ENCODE measurements around the gene IHH.

DNA sequence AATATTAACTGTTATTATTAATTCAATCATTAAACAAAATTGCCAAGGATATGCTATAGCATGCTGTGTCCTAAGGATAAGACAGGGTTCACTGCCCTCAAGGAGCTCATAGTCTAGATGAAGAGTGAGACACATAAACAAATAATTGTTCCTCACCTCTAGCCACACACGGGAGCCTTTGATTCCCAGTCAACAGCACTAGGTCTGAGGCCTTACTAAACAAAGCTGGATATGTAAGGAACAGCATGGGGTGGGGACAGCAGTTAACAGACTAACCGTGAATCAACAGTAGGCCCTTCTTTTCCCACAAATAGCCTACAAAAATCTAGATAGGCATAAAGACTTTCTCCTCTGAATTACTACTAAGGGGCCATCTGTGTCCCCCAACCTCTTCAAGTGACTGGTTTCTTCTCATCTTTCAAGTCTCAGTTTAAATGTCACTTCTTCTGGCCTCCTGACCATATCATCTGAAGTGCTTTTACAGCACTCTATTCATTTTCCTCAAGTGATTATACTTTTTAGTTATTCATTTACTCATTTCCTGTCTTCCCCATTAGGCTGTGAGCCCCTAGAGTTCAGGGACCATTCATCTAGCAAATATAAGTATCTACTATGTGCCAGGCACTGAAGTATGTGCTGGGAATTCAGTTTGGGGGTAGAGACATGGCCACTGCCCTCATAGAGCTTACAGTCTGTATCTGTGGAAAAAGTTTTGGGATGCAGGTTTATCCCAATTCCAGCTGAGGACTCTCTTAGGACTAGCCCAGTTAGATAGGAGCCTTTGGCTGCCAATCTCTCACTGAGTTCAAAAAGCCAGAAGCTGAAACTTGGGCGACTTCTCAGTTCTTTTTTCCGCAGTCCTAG is 29.9 kb upstream of the IHH start:
- TF ChIP-seq, protein P1, sequence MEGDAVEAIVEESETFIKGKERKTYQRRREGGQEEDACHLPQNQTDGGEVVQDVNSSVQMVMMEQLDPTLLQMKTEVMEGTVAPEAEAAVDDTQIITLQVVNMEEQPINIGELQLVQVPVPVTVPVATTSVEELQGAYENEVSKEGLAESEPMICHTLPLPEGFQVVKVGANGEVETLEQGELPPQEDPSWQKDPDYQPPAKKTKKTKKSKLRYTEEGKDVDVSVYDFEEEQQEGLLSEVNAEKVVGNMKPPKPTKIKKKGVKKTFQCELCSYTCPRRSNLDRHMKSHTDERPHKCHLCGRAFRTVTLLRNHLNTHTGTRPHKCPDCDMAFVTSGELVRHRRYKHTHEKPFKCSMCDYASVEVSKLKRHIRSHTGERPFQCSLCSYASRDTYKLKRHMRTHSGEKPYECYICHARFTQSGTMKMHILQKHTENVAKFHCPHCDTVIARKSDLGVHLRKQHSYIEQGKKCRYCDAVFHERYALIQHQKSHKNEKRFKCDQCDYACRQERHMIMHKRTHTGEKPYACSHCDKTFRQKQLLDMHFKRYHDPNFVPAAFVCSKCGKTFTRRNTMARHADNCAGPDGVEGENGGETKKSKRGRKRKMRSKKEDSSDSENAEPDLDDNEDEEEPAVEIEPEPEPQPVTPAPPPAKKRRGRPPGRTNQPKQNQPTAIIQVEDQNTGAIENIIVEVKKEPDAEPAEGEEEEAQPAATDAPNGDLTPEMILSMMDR (IDR thresholded peaks at IDR 0.05; ENCODE audit: extremely low read depth in 1 of 2, insufficient read depth in 1 of 2, low read depth in 1 of 2, low read length in 2 of 2): no peak
- TF ChIP-seq POLR2A (IDR thresholded peaks at IDR 0.05; ENCODE audit: low read depth, low read length) (no peak), MYC (IDR thresholded peaks at IDR 0.05; ENCODE audit: low read depth, low read length) (no peak), GATA2 (IDR thresholded peaks at IDR 0.05; ENCODE audit: insufficient read depth, insufficient read length, low read depth, low read length) (no peak), JUN (IDR thresholded peaks at IDR 0.05; ENCODE audit: borderline replicate concordance, insufficient read depth, insufficient read length, low read depth) (no peak), EZH2 (IDR thresholded peaks at IDR 0.05; ENCODE audit: borderline replicate concordance, low read depth, low read length, severe bottlenecking) (no peak), POLR2AphosphoS5 (IDR thresholded peaks at IDR 0.05; ENCODE audit: insufficient read depth, low read depth, low read length) (no peak), FOS (IDR thresholded peaks at IDR 0.05; ENCODE audit: borderline replicate concordance, insufficient read depth, low read length) (no peak)
- TF ChIP-seq, protein P2, sequence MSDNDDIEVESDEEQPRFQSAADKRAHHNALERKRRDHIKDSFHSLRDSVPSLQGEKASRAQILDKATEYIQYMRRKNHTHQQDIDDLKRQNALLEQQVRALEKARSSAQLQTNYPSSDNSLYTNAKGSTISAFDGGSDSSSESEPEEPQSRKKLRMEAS (IDR thresholded peaks at IDR 0.05; ENCODE audit: insufficient read depth, insufficient read length): no peak

All from endothelial cell of umbilical vein (primary cell).